Activated CD8-positive, alpha-beta memory T cell treated with anti-CD3 and anti-CD28 coated beads for 4 hours (primary cell): ENCODE results near the gene CYSLTR2.

Experiments used
- DNase-seq, 2 donors: peaks; one replicate each; pipeline ENCODE4 v3.0.0-alpha.2; 2020; ENCODE audit warnings: low read depth in 2 of 2

CYSLTR2 gene

GRCh38 chr13:48653472-48653939 lies at the start of gene CYSLTR2:
Gene CYSLTR2 (plus strand): TSS chr13:48653929. CDS start chr13:48706818, 52,889 bp downstream.
- no peak for DNase-seq

DNA sequence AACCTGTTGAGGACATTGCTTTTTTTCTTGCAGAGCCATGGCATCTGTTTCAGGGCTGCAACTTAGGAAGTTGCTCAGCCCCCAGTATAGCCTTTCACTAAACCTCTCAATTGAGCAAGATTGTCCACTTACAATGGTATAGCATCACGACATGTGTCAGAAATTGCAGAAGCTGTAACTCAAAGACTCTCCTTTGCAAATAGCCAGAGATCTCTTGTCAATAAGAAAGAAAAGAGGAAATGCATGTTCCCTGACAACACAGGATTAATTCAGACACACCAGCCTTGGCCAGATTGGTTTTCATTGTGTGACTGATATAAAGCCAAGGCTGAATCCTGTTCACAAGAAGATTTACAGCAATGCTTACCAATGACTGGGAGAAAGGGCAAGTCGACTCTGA lies 38.7 kb upstream of the CYSLTR2 start:
- DNase-seq, result no peak

DNA sequence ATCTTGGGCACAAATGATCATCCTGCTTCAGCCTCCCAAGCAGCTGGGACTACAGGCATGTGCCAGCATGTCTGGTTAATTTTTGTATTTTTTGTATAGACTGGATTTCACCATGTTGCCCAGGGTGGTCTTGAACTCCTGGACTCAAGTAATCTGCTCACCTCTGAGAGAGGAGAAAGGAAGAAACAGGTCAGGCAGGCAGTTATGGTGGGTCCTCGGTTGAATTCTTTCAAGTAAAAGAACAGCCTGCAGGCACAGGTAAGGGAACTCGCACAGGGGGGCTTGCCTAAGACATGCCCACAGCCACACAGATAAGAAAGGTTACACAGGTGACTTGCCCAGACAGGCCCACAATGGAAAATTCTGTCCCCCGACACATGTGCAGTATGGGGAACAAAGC lies 34.8 kb upstream of the CYSLTR2 start:
- no peak for DNase-seq

GRCh38 chr13:48621056-48621455 lies 32.7 kb upstream of the CYSLTR2 start:
- no peak for DNase-seq

DNA sequence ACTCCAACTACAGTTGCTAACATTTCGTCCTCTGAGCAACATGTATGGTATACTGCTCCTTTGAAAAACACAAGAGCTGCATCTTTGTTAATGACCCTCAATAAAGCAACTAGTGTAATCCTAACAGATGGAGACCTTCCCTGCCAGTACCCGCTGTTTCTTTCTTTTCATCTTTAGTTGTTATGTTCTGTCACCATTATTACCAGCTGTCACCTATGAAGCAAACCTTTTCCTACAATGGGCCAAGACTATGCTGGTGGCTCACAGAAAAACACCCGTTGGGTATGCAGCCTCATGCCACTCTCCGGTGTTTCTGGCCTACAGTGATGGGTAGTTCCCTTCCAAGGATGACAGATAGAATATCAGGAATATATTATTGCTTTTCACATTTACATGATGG lies 29.7 kb upstream of the CYSLTR2 start:
- DNase-seq, result no peak

DNA sequence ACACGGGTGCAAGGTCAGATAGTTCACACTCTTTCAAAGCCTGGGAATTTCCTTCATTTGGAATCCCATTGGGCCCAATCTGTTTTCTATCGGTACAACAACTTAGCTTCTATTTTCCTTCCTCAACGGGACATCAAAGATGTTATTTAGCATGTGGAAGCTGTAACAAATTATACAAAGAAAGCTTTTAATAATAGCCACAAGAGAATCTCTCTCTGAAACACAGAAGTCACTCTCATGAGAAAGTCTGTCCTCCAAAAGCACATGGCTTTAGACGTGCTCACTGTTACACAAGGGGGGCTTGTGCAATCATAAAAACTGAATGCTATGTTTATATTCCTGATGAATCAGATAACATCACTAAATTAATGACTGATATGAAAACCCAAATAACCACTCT lies 28.9 kb upstream of the CYSLTR2 start:
- DNase-seq, result no peak

DNA sequence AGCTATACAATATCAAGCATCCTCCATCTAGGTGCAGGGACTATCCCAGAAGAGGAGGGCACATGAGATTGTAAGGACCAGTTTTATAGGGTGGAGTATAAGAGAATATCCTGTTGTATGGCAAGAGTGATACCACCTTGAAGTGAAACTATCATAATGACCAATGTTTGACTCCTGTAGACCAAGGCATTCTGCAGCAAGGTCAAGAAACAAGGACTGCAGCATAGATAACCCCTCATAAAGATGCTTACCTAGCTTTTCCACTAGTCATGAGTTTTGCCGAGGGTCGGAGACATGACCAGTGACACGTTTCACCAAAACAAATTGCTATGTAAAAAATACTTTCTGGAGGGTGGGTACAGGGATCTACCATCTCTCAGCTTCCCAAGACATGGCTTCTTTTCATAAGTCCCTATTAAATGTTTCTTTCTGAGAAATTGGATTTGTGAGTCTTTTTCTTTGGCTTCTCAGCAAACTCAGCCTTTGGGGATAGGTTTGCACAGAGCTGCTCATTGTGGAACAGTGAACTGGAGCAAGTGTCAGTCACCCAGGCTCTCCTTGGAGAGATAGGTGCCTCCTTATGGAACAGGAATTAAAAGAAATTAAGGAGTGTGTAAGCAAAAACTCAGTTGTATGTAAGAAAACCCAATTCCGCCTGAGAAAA lies 28.2 kb upstream of the CYSLTR2 start:
- no peak for DNase-seq

DNA sequence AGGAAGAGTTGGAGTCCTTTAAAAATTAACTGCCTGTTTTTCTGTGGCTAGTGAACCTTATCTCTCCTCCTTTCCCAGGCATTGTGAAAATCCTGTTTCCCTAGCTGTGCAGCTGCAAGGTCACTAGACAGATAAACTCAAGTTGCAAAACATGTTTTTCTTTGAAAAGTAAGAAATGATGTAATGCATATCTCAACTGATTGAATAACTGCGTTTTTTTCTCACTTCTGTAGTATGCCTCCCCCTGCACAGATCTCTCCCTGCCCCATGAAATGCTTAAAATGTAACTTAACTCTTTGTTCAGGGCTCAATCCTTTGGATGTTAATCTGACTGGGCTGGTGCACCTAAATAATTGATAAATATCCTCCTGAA lies 27.7 kb upstream of the CYSLTR2 start:
- DNase-seq, result no peak

DNA sequence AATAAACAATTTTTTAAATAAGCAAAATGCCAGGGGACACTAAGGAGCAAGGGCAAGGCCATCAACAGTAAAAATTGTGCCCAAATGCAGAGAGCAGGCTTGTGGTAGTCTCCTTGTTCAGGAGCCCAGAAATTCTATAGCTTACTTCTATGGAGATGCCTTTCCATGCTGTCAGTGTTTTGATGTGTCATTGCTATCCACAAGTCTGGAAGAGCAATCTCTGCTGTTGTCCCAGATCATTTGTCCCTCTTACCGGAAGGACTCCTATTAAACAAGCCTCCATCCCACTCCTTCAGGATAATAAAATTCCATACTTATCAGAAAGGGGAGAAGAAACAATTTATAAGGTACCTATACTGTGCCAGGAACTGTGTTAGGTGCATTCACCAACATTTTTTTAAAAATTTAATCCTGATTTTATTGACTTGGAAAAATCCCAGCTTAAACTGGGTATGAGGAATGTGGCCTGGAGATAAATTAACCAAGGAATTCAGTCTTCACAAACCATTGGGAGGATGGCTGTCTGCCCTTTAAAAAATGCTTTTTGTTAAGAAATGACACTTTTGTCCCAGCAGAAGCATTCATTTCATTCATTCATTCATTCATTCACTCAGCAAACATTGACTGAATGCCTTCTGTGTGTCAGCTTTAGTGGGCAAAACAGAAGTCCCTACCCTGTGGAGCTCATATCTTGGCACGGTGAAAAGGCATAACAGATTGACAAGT lies 26.8 kb upstream of the CYSLTR2 start:
- DNase-seq, result no peak

GRCh38 chr13:48629277-48629676 lies 24.5 kb upstream of the CYSLTR2 start:
- DNase-seq, result no peak

DNA sequence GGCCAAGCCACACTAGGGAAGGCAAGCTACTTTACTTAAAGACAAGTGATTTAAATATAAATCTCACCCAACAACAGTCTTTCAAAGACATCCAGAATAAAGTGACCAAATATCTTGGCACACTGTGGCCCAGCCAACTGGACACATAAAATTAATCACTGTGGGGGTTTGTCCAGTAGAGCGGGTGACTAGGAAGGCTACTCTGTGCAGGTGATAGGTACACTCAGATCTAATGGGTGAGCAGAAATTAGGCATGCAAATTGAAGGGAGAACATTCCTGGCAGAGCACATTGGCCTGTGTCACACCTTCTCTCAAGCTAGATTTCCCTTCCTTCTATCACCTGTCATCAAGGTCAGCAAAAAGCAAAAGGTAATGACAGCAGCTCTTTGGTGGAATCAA lies 23.4 kb upstream of the CYSLTR2 start:
- no peak for DNase-seq

GRCh38 chr13:48630773-48631172 lies 23.0 kb upstream of the CYSLTR2 start:
- DNase-seq, result no peak

- no peak for DNase-seq
Measured at GRCh38 chr13:48631441-48631840, 22.3 kb upstream of the CYSLTR2 start.

DNA sequence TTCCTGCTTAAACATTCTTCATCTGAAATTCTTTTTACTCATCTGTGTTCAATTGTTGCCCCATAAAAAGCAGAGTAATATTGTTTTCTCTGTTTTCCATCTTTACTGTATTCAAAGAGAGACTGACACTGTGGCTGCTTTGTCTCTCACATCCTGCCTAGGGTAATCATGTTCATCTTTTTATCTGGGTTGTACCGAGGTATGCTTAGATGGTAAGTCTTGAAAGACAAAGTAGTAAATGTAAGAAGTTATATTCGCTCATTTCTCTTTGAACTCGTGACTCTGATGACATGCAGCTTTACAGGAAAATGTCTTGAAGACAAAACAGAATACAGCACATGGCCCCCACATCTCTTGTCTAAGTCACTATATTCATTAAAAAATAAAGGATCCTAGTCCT lies 20.0 kb upstream of the CYSLTR2 start:
- DNase-seq, result no peak

- no peak for DNase-seq
Measured at GRCh38 chr13:48634636-48635035, 19.1 kb upstream of the CYSLTR2 start.

DNA sequence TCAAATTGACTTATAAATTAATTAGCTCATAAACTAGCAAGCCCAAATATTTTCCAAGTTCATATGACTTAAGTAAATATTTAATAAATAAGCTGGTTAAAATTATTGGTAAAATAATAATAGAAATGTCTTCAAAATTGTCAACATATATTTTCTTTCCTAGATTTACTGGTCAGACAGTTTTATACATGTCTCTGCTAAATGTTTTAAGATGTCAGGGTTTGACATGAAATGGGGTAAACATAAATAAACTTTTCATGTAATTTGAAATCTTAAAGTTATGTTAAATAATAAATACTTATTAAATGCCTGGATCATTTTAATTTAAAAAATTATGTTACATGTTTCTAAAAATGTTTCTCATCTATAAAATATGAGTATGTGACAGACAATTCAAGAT lies 18.3 kb upstream of the CYSLTR2 start:
- DNase-seq, result no peak

DNA sequence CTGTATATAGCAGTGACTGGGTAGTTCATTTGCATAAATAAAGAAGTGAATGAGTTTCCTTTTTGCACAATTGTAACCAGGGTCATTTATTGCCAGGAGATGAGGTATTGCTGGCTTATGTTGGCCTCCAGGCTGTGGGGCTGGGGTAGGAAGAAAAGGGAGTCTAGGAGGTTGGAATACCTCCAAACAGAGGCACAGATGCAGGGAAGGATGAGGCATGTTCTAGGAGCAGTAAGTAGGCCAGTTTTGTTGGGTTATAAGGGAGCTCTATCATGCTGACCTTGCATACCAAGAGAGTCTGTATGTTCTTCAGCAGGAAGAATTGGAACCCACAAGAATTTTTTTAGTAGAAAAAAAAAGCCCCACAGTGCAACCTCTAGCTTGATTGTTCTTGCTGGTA lies 17.2 kb upstream of the CYSLTR2 start:
- no peak for DNase-seq

DNA sequence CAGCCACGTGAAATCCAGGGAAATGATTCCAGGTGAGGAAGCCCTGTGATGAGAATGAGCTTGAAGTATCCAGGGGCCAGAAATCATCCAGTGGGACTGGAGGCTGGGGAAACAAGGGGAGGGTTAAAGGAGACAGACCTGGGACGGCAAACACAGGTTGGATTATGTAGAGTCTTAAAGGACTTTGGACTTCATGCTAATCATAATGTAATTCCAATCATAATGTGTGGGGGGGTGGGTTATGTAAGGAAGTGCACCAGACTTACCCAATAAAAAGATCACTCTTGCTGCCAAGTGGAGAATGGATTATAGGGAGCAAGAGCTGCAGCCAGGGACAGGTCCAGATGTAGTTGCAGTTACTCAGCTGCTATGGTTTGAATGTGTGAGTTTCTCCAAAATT lies 16.1 kb upstream of the CYSLTR2 start:
- DNase-seq, result no peak

DNA sequence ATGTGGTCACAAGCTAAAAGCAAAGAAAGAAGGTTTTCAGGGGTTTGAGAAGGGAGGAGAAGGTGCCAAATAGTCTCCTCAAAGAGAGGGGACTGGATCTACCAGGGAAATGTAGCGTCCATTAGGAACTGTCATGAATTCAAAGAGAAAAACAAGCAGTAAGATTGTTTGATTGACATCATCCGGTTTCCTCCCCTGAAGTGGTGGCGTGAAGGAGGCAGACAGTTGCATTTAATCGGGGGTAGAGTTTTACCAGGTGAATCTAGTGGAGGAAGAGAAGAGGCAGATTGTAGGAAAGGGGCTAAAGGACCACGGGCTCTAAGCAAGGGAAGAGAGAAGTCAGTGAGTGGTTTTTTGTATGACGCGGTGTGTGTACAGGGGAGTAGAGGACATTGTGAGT lies 13.0 kb upstream of the CYSLTR2 start:
- DNase-seq, result no peak

DNA sequence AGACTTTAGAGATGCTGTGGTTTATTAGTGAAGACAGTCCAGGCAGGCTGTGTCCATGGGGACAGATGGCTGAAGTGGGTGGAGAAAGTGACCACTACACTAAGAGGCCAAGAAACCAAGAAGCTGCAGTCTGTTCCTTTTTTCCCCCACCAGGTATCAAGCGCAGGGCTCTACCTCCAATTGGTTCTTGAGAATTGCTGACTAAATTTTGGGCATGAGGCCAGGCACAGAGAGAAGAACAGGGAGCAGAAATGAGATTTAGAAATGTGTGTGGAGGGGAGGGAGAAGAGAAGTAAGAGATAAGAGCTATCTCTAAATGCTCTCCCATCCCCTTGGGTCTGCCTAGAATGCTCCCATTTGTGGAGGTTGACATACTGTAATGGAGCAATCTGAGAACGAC lies 12.3 kb upstream of the CYSLTR2 start:
- DNase-seq, result no peak

- DNase-seq, result no peak
Measured at GRCh38 chr13:48642061-48642460, 11.7 kb upstream of the CYSLTR2 start.

GRCh38 chr13:48643159-48643558 lies 10.6 kb upstream of the CYSLTR2 start:
- DNase-seq, result no peak

- DNase-seq, result no peak
Measured at GRCh38 chr13:48644141-48644540, 9.6 kb upstream of the CYSLTR2 start.

GRCh38 chr13:48644951-48645350 lies 8.8 kb upstream of the CYSLTR2 start:
- no peak for DNase-seq
